GM21526 (cell line): ENCODE measurements around the gene NRXN3.

Experiments used
- ATAC-seq: cut with Tn5 transposase; IDR thresholded peaks from one replicate; pipeline ENCODE4 v1.9.1; 2021; ENCODE audit warnings: moderate library complexity; ENCODE audit not compliant: unreplicated experiment, low FRiP score

The NRXN3 gene

DNA sequence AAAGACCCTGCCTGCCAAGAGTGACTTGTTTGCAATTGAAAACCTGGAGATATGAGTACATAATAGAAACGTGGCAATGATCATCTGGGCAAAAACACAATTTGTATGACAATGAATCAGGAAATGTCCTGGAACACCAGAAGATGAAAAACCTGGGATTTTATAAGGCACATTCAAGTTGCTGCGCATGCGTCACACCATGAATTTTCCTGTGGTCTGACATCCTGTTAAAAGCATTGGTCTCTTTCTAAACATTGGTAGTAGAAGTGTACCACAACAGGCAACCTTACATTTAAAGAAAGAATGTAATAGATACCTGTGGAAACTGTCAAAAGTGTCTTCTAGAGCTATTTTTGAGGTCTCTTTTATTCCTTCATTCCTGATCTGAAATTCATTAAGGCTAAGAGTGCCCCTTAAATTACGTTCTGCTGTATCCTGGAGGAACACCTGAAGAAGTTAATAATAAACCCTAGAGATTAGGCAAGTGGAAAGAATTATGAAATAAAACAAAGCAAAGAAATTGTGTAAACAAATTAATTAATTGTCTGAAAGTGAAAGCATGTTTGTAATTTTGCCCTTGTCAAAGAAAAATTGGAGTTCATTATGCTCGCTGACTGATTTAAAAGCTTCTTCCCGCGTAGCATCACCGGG is 1364.7 kb downstream of the NRXN3 start:
- no peak for ATAC-seq

DNA sequence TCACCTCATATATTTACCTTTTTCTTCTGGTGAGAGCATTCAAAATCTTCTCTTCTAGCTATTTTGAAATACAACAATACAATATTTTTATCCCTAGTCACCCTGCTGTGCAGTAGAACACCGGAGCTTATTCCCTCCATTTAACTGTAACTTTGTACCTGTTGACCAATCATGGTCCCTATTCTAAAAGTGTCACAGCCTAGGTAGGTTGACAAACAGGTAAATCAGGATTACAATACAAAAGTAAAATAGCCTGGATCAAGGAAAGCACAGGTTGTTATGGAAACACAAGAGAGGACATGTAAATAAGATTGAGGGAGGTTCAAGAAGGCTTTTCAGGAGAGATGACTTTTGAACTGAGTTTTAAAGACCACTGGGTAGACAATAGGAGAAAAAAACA is 1370.2 kb downstream of the NRXN3 start:
- no peak for ATAC-seq

DNA sequence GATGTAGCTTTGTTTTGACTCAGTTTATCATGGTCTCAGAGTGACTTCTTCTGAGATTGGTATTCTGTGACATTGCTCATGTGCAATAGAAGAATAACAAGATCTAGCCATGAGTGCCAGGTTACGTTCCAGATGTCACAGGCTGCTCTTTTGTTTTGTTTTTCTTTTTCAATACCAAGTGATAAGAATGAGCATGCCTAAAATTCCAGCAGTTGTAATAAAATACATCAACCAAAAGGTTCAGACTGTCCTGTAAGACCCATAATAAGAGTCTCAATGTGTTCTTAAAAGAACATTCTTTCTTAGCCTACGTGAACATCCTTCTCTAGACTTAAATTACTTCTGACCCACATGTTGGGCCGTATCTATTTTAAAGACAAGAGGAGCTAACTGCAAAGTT is 1371.9 kb downstream of the NRXN3 start:
- ATAC-seq, result no peak

DNA sequence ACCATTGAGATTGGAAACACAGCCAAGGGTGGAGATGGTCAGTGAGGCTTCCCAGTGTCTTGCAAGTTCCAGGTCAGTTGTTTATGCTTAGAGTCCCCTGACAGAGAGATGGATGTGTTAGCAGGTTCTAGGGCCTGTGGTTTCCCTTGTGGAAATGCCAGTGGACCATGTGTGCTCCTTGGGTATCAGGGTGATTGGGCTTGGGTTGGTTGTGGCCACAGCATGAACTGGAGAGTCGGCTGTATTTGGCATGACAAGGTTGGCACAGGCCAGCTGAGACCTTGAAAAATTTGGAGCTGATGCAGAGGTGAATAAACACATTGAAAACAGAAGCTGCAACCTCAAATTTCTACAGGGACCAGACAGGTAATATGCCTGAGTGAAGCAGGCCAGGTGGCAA is 1373.2 kb downstream of the NRXN3 start:
- no peak for ATAC-seq

DNA sequence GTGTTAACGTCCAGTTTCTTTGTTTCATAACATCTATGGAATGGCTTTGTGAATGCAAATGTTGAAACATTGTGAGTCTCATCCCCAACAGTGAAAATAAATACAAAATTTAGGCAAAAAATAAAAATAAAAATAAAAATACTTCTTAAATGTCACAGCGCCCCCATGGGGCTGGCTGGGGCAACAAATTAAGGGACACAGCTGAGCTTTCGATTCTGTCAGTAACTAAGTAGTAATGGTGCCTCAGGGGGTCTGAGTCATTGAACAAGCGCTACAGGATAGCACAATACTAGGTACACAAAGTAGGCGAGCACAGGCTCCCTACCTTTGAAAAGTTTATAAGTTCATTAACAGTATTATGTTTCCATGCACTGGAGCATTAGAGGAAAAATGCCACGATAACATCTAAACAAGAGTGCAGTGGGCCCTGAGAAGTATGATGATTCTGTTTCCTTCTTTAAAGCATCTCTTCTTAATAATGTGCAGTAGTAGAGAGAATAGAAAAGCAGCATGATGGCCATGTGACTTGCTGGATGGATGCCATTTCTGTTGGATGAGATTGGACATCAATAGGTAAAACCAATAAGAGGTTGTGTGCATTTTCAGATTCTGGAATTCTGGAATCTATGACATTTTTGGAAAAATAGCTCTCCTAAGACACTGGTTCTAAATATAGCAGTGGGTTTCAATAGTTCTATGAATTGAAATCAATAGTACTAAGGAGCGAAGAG is 1374.0 kb downstream of the NRXN3 start:
- no peak for ATAC-seq

DNA sequence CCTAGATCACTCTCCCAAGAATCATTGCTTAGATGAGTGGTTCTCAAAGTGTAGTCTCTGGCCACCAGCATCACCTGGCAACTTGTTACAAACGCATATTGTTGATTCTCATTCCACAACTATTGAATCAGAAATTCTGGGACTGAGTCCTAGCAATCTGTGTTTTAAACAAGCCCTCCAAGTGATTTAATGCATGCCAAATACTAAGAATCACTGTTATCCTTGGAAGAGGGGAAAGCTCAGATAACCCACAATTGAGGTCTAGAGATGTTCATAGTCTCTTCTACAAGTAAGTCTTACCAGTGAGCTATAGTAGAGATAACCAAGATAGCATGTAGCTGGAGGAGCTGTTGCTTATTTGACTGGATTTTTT is 1374.5 kb downstream of the NRXN3 start:
- ATAC-seq, result no peak

DNA sequence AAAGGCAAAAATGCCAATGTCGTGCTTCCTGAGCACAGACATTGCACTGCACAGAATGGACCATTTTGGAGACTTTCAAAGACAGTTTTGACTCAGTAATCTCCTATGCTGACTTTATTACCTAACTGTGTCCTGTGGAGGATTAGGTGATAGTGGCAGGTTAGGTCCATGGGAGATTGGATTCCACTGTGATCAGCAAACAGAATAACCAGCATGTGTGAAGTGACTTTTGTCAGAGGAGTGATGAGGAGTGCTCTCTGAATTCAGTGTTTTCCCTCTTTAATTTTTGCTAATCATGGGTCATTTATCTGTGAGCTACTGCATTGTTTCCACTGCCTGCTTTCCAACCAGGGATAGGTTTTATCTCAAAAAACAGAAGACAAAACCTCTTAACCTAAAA is 1378.7 kb downstream of the NRXN3 start:
- no peak for ATAC-seq

DNA sequence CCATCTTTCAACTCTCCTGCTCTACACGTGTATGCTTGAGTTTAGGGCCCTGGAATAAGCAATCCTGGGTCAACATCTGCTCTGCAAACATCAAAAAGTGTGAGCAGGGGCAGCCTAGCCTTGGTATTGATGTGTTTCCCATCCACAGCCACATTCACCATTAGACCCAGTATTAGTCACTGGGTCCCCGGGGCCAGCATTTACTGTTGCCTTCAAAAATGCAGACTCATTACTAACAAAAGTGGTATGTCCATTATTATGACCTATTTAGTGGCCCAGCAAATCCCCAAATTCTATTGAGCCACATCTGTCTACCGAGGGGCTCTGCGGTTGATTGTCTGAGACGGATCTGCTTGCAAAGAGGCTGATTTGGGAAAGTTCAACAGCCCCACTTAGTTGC is 1379.3 kb downstream of the NRXN3 start:
- no peak for ATAC-seq

DNA sequence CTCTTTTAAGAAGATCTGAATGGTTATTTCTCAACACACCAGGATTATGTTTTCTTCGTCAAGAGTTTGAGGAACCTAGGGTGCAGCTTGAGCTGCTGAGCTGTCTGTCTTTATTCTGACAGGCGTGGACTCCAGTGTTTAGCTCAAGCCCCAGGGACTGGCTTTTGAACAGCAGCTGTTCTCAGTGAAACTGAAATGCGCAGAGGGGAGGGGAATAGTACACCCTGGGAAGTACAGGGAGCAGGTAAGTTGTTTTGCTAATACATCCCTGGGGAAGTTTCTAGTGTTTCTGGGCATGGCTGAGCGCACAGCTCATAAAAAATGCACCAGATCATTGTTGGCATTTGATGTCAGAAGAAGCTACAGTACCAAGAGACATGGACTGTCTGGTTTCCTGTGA is 1381.3 kb downstream of the NRXN3 start:
- no peak for ATAC-seq

DNA sequence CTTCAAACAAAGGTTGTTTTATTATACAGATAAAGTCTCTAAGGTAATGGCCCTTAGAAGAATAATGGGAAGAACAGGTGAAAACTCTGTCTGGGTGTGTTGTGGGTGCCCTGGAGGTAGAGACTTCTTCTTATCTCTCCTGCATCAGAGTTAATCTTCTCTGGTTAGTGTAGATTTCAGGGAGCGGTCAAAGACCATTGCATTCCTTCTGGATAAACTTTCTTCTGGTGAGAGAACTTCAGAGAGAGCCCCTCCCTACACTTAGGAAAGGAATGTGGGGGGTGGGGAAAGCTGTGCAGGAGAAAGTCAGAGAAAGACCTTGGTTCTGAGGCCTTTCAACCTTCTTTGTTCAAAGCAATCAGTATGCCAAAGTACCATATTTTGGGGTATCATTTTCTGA is 1382.6 kb downstream of the NRXN3 start:
- ATAC-seq, result no peak

DNA sequence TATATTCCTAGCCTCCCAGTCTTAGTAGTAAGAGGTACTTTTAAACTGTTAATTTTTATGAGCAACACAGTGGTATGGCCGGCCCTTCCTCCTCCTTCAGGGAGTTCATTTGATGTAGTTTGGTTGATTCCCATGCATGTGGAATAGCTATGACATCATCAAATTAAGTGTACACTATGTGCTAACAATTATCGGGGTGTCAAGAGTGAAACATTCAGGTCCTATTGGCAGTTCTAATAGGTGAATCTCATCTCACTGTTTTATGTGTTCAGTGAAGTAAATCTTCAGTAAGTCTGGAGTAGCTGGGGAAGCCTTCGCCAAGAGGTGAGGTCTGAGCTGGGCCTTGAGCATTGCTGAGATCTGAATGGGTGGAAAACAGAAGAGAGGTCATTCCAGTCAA is 1384.6 kb downstream of the NRXN3 start:
- ATAC-seq, result no peak

DNA sequence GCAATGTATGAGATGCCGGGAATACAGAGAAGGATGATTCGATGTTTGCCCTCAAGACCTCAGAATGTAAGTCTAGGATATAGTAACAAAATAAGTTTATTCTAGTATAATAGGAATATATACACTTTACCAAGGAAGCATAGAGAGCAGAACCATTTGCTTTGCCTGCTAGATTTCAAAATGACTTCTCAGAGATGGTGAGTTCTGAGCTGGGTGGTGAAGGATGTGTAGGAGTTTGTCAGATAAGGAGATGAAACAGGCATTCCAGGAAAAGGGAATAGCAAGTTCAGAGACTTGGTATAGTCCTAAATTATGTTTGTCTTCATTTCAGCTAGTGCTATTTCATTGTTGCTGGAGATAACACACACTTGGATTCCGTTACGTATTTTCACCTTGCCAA is 1385.3 kb downstream of the NRXN3 start:
- no peak for ATAC-seq

DNA sequence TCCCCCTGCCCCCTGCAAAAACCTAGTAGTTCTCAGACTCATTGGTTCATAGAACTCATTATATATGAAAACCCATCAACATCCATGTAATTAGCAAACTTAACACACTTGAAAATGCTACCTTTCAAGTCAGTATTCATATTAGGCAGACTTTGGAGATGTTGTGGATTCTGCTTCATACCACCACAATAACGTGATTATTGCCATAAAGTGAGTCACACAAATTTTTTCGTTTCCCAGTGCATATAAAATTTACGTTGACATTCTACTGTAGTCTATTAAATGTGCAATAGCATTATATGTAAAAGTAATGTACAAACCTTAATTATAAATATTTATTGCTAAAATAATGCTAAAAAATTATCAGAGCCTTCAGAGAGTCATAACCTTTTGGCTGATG is 1387.1 kb downstream of the NRXN3 start:
- no peak for ATAC-seq

DNA sequence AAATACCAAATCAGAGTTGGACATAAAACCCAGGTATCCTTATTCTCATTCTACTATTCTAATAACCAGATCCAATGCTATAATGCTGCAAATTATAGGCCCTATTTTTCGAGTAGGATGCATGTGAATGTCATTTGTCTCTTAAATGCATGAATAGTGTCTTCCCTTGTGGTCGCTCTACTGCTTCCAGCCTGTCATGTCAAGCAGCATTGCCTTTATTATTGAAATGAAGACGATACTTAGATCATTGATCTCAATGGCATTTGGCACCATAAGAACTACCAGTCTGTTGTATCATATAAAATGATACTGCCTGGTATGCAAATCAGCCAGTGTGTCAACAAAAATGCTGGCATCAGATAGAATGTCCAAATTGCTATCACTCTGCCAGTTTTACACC is 1392.0 kb downstream of the NRXN3 start:
- no peak for ATAC-seq

DNA sequence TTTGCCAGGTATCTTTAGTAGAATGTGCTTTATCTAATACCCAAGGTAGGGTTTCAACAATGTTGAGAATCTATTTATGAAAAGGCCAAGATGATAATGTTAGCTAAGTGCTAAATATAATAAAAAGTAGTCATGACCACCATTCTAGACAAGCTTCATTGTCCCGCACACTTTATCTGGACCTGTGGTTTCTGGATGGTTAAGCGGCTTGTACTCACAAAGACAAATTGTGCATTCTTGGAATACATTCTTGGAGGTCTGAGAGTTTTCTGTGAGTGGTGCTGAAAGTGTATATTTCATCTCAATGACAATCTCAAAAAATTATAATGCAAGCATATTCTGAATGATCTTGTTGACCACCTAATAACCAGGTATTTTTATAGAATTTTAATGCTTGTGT is 1394.2 kb downstream of the NRXN3 start:
- no peak for ATAC-seq

DNA sequence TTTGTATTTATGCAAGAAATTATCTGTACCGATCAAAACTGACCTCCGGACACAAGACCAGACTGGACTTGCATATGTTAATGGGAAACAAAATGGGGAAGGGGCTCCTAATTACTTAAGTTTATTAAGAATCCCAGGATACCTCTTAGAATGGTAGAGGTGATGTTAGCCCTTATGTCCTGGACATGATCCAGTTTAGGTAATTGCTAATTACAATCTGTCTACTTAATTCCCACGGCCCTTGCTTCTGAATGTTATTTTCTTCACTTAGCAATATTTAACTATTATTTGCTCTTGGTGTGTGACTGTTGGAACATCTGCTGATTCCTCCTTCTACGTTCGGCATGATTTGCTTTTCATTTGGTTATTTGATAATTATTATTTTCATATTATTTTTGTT is 1397.1 kb downstream of the NRXN3 start:
- no peak for ATAC-seq

DNA sequence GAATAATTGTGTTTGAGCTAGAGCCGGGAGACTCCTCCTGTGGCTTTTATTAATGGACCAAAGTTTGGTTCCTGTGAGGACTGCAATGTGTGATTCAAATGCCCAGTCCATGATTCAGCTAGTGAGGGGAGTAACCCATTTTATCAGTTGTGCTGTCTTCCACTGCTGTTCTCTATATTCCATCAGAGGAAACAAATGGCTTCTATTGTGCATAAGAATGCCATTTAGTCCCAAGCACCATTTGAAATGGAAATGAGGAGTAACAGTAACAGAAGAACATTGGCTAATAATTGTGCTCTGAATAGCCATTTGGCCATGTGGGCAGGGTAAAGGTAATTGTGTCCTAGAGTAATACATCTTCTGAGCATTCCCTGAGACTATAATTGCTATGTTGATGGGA is 1398.4 kb downstream of the NRXN3 start:
- no peak for ATAC-seq

DNA sequence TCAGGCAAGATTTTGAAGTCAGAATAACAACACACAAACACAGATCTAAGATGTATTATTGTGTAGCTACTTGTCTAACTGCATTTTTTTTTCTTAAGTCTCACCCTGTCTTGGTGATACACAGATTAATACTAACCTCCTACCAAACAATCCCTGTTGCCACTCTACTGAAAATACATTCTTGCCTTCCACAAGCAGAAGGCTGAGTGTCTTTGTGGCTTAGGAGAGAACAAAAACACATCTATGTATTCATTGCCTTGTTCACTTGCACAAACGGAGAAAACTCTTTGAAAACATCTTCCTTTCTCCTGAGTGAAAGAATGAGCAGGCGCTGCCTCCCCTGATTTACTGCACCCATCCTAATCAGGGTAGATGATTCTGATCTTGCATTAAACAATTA is 1398.9 kb downstream of the NRXN3 start:
- ATAC-seq, result no peak

DNA sequence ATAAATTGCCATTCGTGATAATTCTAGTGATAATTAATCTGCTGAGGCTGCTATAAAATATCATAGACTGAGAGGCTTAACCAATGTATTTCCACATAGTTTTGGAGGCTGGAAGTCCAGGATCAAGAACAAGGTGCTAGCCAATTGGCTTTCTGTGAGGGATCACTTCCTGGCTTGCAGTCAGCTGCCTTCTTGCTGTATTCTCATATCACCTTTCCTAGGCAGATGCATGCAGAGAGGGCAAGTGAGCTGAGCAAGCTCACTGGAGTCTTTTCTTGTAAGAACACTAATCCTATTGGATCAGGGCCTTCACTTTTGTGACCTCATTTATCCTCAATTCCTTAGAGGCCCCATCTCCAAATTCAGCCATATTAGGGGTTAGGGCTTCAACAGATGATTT is 1400.5 kb downstream of the NRXN3 start:
- ATAC-seq, result no peak

DNA sequence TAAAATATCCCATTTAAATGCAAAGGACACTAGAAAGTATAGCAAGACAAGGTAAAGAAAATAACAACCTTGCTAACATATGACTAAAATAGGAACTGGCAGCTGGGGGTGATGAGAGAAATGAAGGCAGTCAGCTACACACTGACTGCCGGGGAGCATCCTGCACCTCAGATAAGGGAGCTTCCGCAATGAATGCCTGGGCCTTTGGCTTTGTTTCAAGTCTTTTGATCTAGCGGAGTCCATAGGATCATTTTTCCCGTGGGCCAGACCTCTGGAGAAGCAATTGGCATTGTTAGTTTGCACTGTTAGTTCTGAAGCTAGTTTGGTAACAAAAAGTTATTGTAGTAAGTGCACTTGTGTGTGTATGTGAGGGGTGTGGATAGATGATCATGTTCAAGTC is 1401.2 kb downstream of the NRXN3 start:
- no peak for ATAC-seq

DNA sequence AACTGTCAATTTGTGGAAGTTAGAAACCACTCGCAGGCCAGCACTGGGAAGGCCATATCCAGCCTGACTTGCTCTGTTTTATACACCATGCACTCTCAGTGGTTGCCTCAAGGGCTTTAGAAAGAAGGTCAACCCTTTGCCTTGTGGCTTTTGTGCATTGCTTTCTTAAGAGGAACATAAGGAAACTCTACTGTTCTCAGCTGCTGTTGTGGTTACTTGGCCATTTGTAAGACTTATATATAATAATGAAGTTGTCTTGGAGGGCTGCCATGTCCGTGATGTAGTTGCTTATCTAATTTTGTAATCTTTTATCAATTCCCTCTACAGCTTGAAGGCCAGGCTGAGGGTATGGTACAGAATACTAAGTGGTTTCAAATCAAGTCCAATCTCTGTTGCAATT is 1403.3 kb downstream of the NRXN3 start:
- no peak for ATAC-seq

DNA sequence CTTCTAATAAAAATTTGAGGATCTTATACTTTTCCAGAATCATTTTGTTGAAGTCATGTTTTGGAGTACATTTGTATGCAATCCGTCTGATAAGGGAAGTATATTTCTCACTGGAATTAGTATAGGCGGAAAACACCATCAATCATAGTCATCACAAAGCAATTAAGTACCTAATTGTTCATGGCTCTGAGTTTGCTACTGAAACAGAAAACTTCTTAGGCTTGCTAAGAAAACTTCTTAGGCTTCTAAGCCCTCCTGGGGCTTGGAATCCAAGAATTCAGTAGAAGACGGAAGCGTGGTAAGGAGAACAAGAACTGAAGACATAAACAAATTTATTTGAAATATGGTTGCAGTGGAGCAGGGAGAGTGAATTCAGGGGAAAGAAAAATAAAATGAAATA is 1404.9 kb downstream of the NRXN3 start:
- no peak for ATAC-seq

DNA sequence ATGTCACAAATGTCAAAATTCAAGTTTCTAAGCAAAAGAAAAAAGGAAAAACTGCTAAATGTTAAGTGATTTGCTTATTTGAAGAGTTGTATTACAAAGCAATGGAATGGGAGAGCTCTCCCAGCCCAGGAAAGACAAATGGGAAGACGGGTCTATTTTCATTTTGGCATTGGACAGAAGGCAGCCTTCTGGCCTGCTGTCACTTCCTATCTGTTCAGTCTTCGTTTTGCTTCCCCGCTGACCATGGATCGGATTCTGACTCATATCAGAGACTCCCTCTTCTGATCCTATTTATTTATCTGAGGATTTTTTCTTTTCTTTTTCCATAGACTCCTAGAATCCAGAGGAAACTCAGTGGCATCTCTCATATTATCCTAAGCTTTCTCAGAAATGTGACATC is 1406.3 kb downstream of the NRXN3 start:
- no peak for ATAC-seq
